GM21360 (cell line): ENCODE results near the gene ANKRD40.
"Not testable (repeated sequence)": the region's sequence is repeated elsewhere in the genome, so short reads cannot be mapped to it uniquely, and the experiment has no call there.

Experiments
- ATAC-seq: cut with Tn5 transposase; IDR thresholded peaks from one replicate; pipeline ENCODE4 v1.9.1; 2021; ENCODE audit warnings: mild to moderate bottlenecking, moderate library complexity; ENCODE audit not compliant: unreplicated experiment

The ANKRD40 gene, protein sequence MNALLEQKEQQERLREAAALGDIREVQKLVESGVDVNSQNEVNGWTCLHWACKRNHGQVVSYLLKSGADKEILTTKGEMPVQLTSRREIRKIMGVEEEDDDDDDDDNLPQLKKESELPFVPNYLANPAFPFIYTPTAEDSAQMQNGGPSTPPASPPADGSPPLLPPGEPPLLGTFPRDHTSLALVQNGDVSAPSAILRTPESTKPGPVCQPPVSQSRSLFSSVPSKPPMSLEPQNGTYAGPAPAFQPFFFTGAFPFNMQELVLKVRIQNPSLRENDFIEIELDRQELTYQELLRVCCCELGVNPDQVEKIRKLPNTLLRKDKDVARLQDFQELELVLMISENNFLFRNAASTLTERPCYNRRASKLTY

GRCh38 chr17:50707289-50708049, at the start of gene ANKRD40:
TSS of gene ANKRD40 (minus strand) at chr17:50707914. CDS start at chr17:50707654, 260 bp downstream.
- peak; percentile 75 for ATAC-seq

GRCh38 chr17:50754521-50754920, 46.8 kb upstream of the ANKRD40 start:
- ATAC-seq, result no peak

- no peak for ATAC-seq
Observed at GRCh38 chr17:50749245-50749644, 41.5 kb upstream of the ANKRD40 start.

GRCh38 chr17:50745631-50746030, 37.9 kb upstream of the ANKRD40 start:
- no peak for ATAC-seq

- ATAC-seq, result no peak
Observed at GRCh38 chr17:50739098-50739497, 31.4 kb upstream of the ANKRD40 start.

- ATAC-seq, result no peak
Observed at GRCh38 chr17:50737118-50737698, 29.5 kb upstream of the ANKRD40 start.

DNA sequence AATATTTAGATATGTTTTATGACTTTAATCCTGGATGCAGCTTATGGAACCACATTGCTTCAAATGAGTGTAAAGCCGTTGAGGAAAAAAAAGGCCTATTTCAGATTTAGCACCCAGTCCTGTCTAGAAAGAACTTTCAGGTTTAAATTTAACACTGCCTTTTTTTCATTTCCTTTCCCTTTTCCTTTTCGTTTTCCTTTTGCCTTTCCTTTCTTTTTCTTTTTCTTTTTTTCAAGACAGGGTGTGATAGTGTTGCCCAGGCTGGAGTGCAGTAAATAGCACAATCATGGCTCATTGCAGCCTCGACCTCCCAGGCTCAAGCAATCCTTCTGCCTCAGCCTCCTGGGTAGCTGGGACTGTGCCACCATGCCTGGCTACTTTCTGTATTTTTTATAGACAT, 27.6 kb upstream of the ANKRD40 start:
- ATAC-seq, result no peak

GRCh38 chr17:50731575-50732460, 24.1 kb upstream of the ANKRD40 start:
- ATAC-seq, result no peak

DNA sequence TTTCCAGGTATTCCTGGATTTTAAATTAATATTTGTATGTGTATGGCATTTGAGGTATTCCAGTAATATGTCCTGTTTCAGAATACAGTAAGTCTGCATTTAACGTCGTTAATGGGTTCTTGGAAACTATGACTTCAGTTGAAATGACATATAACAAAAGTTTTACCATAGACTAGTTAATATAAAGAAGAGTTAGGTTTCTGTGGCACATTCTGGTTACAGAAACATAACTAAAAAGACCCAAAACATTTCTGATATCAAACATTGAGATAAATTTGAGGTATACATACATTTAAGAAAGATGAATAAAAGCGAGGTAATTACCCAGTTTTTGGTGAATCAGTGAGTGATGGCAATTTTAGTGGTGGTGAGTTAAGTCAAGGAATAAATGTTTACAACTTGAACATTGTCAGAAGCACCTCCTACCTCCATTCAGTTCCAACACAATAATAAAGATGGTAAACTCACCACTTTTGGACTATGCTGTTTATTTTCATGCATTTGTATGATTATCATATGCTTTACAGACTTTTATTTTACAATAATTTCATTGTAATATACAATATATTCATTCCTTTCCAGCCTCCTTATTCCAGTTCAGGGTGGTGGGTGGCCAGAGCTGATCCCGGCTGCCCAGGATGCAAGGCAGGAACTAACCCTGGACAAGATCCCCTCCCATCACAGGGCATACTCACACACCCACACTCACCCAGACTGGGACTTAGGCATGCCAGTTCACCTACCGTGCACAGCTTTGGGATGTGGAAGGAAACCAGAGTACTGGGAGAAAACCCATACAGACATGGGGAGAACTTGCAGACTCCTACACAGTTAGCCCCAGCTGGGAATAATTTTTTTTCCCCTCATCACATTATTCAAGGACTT, 21.4 kb upstream of the ANKRD40 start:
- ATAC-seq, result no peak

GRCh38 chr17:50728112-50728429, 20.4 kb upstream of the ANKRD40 start:
- no peak for ATAC-seq

GRCh38 chr17:50725769-50726655, 18.3 kb upstream of the ANKRD40 start:
- no peak for ATAC-seq

DNA sequence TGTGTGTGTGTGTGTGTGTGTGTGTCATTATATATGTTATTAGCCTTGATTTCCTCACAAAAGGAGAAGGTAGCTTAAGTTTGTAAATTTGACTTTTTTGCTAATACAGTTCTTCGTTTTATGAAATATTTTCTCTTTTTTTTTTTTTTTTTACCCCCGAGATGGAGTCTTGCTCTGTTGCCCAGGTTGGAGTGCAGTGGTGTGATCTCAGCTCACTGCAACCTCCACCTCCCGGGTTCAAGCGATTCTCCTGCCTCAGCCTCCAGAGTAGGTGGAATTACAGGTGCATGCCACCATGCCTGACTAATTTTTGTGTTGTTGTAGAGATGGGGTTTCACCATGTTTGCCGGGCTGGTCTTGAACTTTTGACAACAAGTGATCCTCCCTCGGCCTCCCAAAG, 16.9 kb upstream of the ANKRD40 start:
- not testable (repeated sequence) for ATAC-seq

DNA sequence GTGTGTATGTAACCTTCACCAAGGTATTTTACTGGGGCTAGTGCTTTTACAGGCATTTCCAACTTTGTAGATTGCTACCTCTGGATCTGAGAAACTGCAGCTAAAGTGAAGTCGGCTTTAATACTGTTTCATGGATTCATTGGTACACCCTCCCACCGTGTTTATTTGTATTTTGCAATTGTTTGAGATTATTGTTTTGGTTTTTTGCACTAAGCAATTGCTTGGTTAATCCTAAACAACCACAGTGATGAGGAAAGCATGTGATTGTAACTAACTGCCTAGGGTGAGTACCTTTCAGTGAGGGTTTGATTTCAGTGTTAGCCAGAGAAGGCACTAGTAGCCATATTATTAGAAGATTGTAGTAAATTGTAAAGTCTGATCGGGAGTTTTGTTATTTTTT, 15.0 kb upstream of the ANKRD40 start:
- no peak for ATAC-seq

- no peak for ATAC-seq
Observed at GRCh38 chr17:50721194-50722010, 13.7 kb upstream of the ANKRD40 start.

GRCh38 chr17:50719924-50720794, 12.4 kb upstream of the ANKRD40 start:
- no peak for ATAC-seq

DNA sequence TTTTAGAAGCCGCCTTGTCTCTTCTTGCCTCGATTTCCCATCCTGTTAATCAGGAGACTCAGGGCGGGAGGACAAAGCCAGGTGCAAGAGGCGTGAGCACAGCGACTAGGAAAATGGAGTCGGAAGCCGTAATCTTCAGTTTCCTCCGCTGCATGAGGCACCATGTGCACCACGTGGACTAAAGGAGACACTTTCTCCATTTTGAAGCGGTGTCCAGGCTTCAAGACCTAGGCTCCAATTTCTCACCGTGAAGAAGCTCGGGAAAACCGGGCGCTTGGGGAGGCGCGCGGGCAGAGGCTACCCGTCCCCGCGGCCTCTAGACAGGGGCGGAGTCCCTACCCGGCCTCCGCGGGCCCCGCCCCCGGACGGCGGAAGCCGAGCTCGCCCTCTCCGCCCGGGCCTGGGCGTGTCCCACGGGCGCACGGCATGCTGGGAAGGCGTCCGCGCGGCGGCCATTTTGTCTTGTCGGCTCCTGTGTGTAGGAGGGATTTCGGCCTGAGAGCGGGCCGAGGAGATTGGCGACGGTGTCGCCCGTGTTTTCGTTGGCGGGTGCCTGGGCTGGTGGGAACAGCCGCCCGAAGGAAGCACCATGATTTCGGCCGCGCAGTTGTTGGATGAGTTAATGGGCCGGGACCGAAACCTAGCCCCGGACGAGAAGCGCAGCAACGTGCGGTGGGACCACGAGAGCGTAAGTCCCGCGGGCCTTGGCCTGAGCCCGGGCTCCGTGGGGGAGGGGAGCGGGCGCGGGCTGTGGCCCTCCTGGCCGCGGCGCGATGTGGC, 11.6 kb upstream of the ANKRD40 start, which contains the start of gene LUC7L3:
LUC7L3 (plus strand) TSS at position 460 of the 780 bp plus-strand sequence; CDS start at position 590, 130 bp downstream.
- peak; percentile 87 for ATAC-seq
